ENCODE data around the gene KDM1A. TPM values are rescaled to one million over a fixed set of nuclear protein-coding genes. Genes with fewer than 3 reads are reported as not detected.

The KDM1A gene
- total and polyA plus RNA-seq, 2 donors = 34.8 to 118 TPM

DNA sequence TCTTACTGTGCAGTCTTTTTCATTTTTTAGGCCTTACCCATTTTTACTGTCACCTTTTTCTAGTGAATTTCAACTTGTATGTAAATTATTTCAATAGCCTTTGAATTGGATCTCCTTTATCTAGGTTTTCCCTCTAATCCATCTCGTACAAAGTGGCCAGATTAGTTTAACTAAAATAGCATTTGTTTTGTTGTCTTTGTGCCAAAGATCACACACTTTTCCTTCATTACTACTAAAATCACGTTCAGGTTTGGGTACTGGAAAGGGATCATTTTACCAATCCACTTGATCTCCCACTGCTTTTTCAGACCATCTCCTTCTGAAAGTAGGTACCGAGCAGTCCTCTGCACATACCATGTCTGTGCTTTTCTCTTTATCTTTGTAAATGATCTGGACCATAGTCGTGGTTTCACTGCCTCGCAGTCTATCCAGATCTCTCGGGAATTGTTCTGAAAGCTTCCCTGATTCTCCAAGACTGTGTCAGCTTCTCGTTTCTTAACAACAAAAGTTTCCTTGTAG lies 20.1 kb downstream of the KDM1A start:
- no peaks in the 10 kb centered on the region for H3K9me3 ChIP-seq (ENCODE audit: control insufficient read depth in 2 of 2, insufficient read depth in 1 of 2, low read length in 1 of 2)
- H3K4me3 ChIP-seq (ENCODE audit: low read length in 2 of 2) = no peak overlapping the region
- no peaks in the 10 kb centered on the region for H3K4me1 ChIP-seq (ENCODE audit: control insufficient read depth in 2 of 2, insufficient read depth in 2 of 2, low read length in 2 of 2)
- no peaks in the 10 kb centered on the region for H3K27me3 ChIP-seq (ENCODE audit: control insufficient read depth in 2 of 2, insufficient read depth in 1 of 2, low read length in 1 of 2)
- no peak overlapping the region for H3K27ac ChIP-seq (ENCODE audit: low read depth in 1 of 2, low read length in 1 of 2)
- 92% methylated on average over 7 of the region's 7 CpGs for WGBS
- H3K36me3 ChIP-seq (ENCODE audit: control insufficient read depth in 2 of 2, insufficient read depth in 2 of 2, low read length in 1 of 2) = peaks cover 0 to 6% of the 10 kb centered on the region in 2 donors
- DNase-seq (ENCODE audit: low read depth in 6 of 9, low spot score in 9 of 9) = no peak

DNA sequence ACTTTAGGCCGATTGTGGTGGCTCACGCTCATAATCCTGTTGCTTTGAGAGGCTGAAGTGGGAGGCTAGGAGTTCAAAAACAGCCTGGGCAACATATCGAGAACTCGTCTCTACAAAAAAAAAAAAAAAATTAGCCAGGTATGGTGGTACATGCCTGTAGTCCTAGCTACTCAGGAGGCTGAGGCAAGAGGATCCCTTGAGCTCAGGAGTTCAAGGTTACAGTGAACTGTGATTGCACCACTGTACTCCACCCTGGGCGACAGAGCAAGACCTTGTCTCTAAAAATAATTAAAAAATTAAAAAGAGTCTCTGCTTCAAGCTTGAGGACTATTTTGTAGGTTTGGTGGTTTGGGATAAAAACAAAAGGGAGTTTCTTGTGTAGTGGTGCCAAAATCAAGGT lies 21.2 kb downstream of the KDM1A start:
- H3K9me3 ChIP-seq (ENCODE audit: control insufficient read depth in 2 of 2, insufficient read depth in 1 of 2, low read length in 1 of 2) = no peaks in the 10 kb centered on the region
- H3K36me3 ChIP-seq (ENCODE audit: control insufficient read depth in 2 of 2, insufficient read depth in 2 of 2, low read length in 1 of 2) = peaks cover 0 to 10% of the 10 kb centered on the region in 2 donors
- no peak for DNase-seq (ENCODE audit: low read depth in 6 of 9, low spot score in 9 of 9)
- no peak overlapping the region for H3K4me3 ChIP-seq (ENCODE audit: low read length in 2 of 2)
- no peaks in the 10 kb centered on the region for H3K27me3 ChIP-seq (ENCODE audit: control insufficient read depth in 2 of 2, insufficient read depth in 1 of 2, low read length in 1 of 2)
- no peak overlapping the region for H3K27ac ChIP-seq (ENCODE audit: low read depth in 1 of 2, low read length in 1 of 2)
- H3K4me1 ChIP-seq (ENCODE audit: control insufficient read depth in 2 of 2, insufficient read depth in 2 of 2, low read length in 2 of 2) = no peaks in the 10 kb centered on the region
- WGBS = 95% methylated on average over 5 of the region's 5 CpGs

DNA sequence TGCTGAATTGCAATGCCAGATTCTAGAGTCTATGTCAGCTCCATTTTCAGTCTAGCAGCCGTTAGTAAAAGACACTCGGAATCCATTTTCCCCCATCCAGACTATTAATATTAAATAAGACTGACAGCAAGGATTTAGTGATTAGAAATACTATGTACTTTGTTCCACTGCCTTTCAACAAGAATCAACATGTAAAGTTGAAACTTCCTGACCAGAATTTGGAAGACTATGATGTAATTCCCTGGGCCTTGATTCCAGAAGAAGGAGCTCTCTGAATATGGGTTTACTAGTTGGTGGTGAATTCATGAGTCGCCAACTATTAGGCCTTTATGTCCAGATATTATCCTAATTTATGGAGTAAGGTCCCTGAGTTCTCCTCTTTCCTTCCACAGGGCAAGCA lies 24.8 kb downstream of the KDM1A start:
- Histone ChIP-seq H3K9me3 (ENCODE audit: control insufficient read depth in 2 of 2, insufficient read depth in 1 of 2, low read length in 1 of 2) (no peaks in the 10 kb centered on the region), H3K27ac (ENCODE audit: low read depth in 1 of 2, low read length in 1 of 2) (no peak overlapping the region), H3K27me3 (ENCODE audit: control insufficient read depth in 2 of 2, insufficient read depth in 1 of 2, low read length in 1 of 2) (no peaks in the 10 kb centered on the region), H3K4me3 (ENCODE audit: low read length in 2 of 2) (no peak overlapping the region), H3K4me1 (ENCODE audit: control insufficient read depth in 2 of 2, insufficient read depth in 2 of 2, low read length in 2 of 2) (no peaks in the 10 kb centered on the region), H3K36me3 (ENCODE audit: control insufficient read depth in 2 of 2, insufficient read depth in 2 of 2, low read length in 1 of 2) (peaks cover 0 to 10% of the 10 kb centered on the region in 2 donors)
- DNase-seq (ENCODE audit: low read depth in 6 of 9, low spot score in 9 of 9) = no peak
- WGBS = 97% methylated on average over 3 of the region's 3 CpGs

DNA sequence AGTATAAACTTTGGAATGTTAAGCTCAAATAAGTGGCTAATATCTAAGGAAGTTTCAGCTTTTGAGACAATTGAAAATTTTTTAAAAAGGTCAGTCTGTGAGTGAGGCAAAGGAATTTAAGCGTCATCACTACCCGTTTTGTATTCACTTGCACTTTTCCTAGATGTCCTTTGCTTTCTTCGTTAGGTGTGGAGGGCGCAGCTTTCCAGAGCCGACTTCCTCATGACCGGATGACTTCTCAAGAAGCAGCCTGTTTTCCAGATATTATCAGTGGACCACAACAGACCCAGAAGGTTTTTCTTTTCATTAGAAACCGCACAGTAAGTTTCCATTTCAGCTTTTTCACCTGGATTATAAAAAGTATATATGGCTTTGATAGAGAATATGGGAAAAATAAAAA lies 30.9 kb downstream of the KDM1A start:
- H3K36me3 ChIP-seq (ENCODE audit: control insufficient read depth in 2 of 2, insufficient read depth in 2 of 2, low read length in 1 of 2) = peaks cover 17 to 36% of the 10 kb centered on the region in 2 donors
- no peaks in the 10 kb centered on the region for H3K27me3 ChIP-seq (ENCODE audit: control insufficient read depth in 2 of 2, insufficient read depth in 1 of 2, low read length in 1 of 2)
- WGBS = 93% methylated on average over 7 of the region's 7 CpGs
- DNase-seq (ENCODE audit: low read depth in 6 of 9, low spot score in 9 of 9) = no peak
- no peaks in the 10 kb centered on the region for H3K4me1 ChIP-seq (ENCODE audit: control insufficient read depth in 2 of 2, insufficient read depth in 2 of 2, low read length in 2 of 2)
- H3K4me3 ChIP-seq (ENCODE audit: low read length in 2 of 2) = no peak overlapping the region
- H3K27ac ChIP-seq (ENCODE audit: low read depth in 1 of 2, low read length in 1 of 2) = no peak overlapping the region
- H3K9me3 ChIP-seq (ENCODE audit: control insufficient read depth in 2 of 2, insufficient read depth in 1 of 2, low read length in 1 of 2) = no peaks in the 10 kb centered on the region

DNA sequence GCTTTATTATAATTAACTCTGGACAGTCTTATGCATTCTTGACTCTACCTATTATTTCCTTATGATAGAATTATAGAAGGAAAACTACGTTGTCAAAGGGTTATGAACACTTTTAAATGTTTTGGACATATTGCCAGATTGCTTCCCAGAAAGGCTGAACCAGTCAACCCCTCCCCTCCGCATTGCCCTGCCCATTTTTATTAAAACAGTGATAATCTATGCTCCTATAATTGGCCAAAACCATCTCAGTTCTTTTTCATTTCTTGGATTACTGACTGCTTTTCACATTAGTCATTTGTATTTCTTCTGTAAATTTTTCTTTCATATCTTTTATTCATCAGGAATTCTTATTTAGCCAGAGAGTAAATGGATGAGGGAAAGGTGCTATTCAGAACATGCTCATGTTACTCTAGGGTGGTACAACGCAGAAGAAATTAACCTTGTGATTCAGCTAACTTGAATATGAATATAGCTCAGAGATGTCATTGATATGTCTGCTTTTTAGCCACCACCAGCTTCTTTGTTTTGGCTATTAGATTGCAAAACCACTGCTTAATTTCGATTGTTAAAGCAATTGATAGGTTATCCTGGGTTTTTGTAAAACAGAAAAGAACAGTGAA lies 32.1 kb downstream of the KDM1A start:
- DNase-seq (ENCODE audit: low read depth in 6 of 9, low spot score in 9 of 9) = no peak
- 97% methylated on average over 4 of the region's 4 CpGs for WGBS
- H3K27me3 ChIP-seq (ENCODE audit: control insufficient read depth in 2 of 2, insufficient read depth in 1 of 2, low read length in 1 of 2) = no peaks in the 10 kb centered on the region
- no peak overlapping the region for H3K27ac ChIP-seq (ENCODE audit: low read depth in 1 of 2, low read length in 1 of 2)
- H3K4me3 ChIP-seq (ENCODE audit: low read length in 2 of 2) = no peak overlapping the region
- peaks cover 17 to 38% of the 10 kb centered on the region in 2 donors for H3K36me3 ChIP-seq (ENCODE audit: control insufficient read depth in 2 of 2, insufficient read depth in 2 of 2, low read length in 1 of 2)
- H3K9me3 ChIP-seq (ENCODE audit: control insufficient read depth in 2 of 2, insufficient read depth in 1 of 2, low read length in 1 of 2) = no peaks in the 10 kb centered on the region
- no peaks in the 10 kb centered on the region for H3K4me1 ChIP-seq (ENCODE audit: control insufficient read depth in 2 of 2, insufficient read depth in 2 of 2, low read length in 2 of 2)

DNA sequence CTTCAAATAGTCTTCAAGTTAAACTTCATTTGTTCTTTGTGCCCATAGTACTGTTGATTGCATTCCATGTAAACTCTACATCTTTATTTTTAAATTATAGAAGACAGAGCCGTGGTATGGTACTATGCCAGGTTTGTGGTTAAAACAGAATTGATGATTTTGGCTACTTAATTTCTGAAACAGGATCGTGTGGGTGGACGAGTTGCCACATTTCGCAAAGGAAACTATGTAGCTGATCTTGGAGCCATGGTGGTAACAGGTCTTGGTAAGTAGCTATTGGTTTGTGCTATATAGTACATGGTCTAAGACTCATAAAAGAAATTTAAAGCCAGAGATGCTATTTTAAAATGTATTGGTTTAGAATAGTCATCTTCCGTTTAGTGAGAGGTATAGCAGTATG lies 38.0 kb downstream of the KDM1A start:
- no peaks in the 10 kb centered on the region for H3K9me3 ChIP-seq (ENCODE audit: control insufficient read depth in 2 of 2, insufficient read depth in 1 of 2, low read length in 1 of 2)
- 97% methylated on average over 5 of the region's 5 CpGs for WGBS
- H3K27ac ChIP-seq (ENCODE audit: low read depth in 1 of 2, low read length in 1 of 2) = no peak overlapping the region
- no peaks in the 10 kb centered on the region for H3K27me3 ChIP-seq (ENCODE audit: control insufficient read depth in 2 of 2, insufficient read depth in 1 of 2, low read length in 1 of 2)
- DNase-seq (ENCODE audit: low read depth in 6 of 9, low spot score in 9 of 9) = no peak
- no peak overlapping the region for H3K4me3 ChIP-seq (ENCODE audit: low read length in 2 of 2)
- H3K4me1 ChIP-seq (ENCODE audit: control insufficient read depth in 2 of 2, insufficient read depth in 2 of 2, low read length in 2 of 2) = no peaks in the 10 kb centered on the region
- peaks cover 23 to 72% of the 10 kb centered on the region in 2 donors for H3K36me3 ChIP-seq (ENCODE audit: control insufficient read depth in 2 of 2, insufficient read depth in 2 of 2, low read length in 1 of 2)

DNA sequence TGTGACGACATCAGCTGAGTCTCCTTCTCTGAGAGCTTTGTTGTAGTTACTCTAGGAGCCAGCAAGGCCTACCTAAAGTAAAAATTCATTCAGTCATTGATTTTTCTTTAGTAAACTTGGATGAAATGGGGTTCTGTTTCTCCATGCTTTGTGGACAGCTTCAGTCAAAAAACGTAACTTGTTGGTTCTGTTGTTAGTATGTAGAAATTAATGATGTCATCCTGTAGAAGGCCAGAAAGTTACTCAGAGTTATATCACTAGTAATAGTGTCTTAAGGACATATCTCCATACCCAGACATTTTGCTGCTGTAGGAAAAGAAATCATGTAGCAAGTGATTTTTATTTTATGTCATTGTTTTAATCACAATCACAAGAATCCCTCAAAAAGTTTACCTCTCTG lies 43.0 kb downstream of the KDM1A start:
- Histone ChIP-seq H3K27me3 (ENCODE audit: control insufficient read depth in 2 of 2, insufficient read depth in 1 of 2, low read length in 1 of 2) (no peaks in the 10 kb centered on the region), H3K9me3 (ENCODE audit: control insufficient read depth in 2 of 2, insufficient read depth in 1 of 2, low read length in 1 of 2) (no peaks in the 10 kb centered on the region), H3K27ac (ENCODE audit: low read depth in 1 of 2, low read length in 1 of 2) (no peak overlapping the region), H3K4me3 (ENCODE audit: low read length in 2 of 2) (no peak overlapping the region), H3K36me3 (ENCODE audit: control insufficient read depth in 2 of 2, insufficient read depth in 2 of 2, low read length in 1 of 2) (peaks cover 24 to 80% of the 10 kb centered on the region in 2 donors), H3K4me1 (ENCODE audit: control insufficient read depth in 2 of 2, insufficient read depth in 2 of 2, low read length in 2 of 2) (no peaks in the 10 kb centered on the region)
- no peak for DNase-seq (ENCODE audit: low read depth in 6 of 9, low spot score in 9 of 9)
- 95% methylated on average over 2 of the region's 2 CpGs for WGBS

DNA sequence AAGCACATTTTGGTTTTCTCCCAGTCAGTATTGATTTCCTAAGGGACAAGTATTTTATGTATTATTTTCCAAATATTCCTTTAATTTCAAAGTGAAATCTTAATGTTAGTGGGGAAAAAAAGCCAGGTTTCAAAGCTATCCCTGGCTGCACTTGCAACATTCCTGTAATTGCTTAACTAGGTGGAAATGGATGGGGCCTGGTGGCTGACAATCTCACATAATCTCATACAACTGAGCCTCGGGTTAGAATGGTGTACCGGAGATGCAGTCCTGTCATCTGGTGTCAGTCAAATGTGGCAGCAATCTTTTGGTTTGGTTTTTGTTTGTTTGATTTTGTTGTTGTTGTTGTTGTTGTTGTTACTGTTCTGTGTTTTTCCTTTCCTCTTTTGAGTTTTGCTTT lies 46.1 kb downstream of the KDM1A start:
- Histone ChIP-seq H3K9me3 (ENCODE audit: control insufficient read depth in 2 of 2, insufficient read depth in 1 of 2, low read length in 1 of 2) (no peaks in the 10 kb centered on the region), H3K36me3 (ENCODE audit: control insufficient read depth in 2 of 2, insufficient read depth in 2 of 2, low read length in 1 of 2) (peaks cover 26 to 85% of the 10 kb centered on the region in 2 donors), H3K4me1 (ENCODE audit: control insufficient read depth in 2 of 2, insufficient read depth in 2 of 2, low read length in 2 of 2) (no peaks in the 10 kb centered on the region), H3K27ac (ENCODE audit: low read depth in 1 of 2, low read length in 1 of 2) (no peak overlapping the region), H3K4me3 (ENCODE audit: low read length in 2 of 2) (no peak overlapping the region), H3K27me3 (ENCODE audit: control insufficient read depth in 2 of 2, insufficient read depth in 1 of 2, low read length in 1 of 2) (no peaks in the 10 kb centered on the region)
- no peak for DNase-seq (ENCODE audit: low read depth in 6 of 9, low spot score in 9 of 9)
- WGBS = 98% methylated on average over 2 of the region's 2 CpGs

DNA sequence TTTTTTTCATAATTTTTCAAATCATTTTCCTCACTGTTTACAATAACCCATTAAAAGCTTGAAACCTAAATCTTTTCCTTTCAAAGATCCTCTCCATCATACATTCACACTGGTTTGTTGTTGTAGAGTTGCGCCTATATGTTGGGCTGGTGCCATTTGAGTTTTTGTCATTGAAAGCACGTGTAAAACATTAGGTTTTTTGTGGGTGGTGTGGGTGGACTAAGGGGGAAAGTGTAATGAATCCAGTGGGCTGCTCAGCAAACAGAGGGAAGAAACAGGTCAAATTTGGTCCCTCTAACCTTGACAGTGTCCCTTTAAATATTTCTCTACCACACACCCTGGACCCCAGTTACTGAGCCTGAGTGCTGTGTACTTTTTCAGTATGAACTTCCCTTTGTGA lies 46.8 kb downstream of the KDM1A start:
- DNase-seq (ENCODE audit: low read depth in 6 of 9, low spot score in 9 of 9) = no peak
- H3K4me1 ChIP-seq (ENCODE audit: control insufficient read depth in 2 of 2, insufficient read depth in 2 of 2, low read length in 2 of 2) = no peaks in the 10 kb centered on the region
- 98% methylated on average over 2 of the region's 2 CpGs for WGBS
- H3K27me3 ChIP-seq (ENCODE audit: control insufficient read depth in 2 of 2, insufficient read depth in 1 of 2, low read length in 1 of 2) = no peaks in the 10 kb centered on the region
- no peak overlapping the region for H3K27ac ChIP-seq (ENCODE audit: low read depth in 1 of 2, low read length in 1 of 2)
- peaks cover 28 to 80% of the 10 kb centered on the region in 2 donors for H3K36me3 ChIP-seq (ENCODE audit: control insufficient read depth in 2 of 2, insufficient read depth in 2 of 2, low read length in 1 of 2)
- H3K9me3 ChIP-seq (ENCODE audit: control insufficient read depth in 2 of 2, insufficient read depth in 1 of 2, low read length in 1 of 2) = no peaks in the 10 kb centered on the region
- H3K4me3 ChIP-seq (ENCODE audit: low read length in 2 of 2) = no peak overlapping the region
